Gastroesophageal sphincter (tissue), 3 donors: ENCODE measurements around the gene SLC9A6.
"Not testable (repeated sequence)": the region's sequence is repeated elsewhere in the genome, so short reads cannot be mapped to it uniquely, and the experiment has no call there.

Source experiments
- POLR2A ChIP-seq, 2 donors: fragments of 450-650 bp; IDR thresholded peaks; one replicate each; pipeline ENCODE4 v1.6.1; 2017; ENCODE audit warnings: antibody characterized with exemption in 2 of 2, mild to moderate bottlenecking in 2 of 2, moderate library complexity in 1 of 2
- POLR2AphosphoS5 ChIP-seq: sonication (generic); formaldehyde crosslinking; IDR thresholded peaks from one replicate; pipeline ENCODE4 v1.6.1; 2017; ENCODE audit warnings: antibody characterized with exemption
- TF ChIP-seq, protein P1 (sequence below), 4 experiments: fragments of 200-600 bp in 2 of 4; fragments of 450-650 bp in 2 of 4; sonication (generic) in 1 of 4; IDR thresholded peaks; one replicate each; pipeline ENCODE4 v1.5.1; 2017 to 2019; ENCODE audit warnings: antibody characterized with exemption in 4 of 4, mild to moderate bottlenecking in 2 of 4, moderate library complexity in 2 of 4

DNA sequence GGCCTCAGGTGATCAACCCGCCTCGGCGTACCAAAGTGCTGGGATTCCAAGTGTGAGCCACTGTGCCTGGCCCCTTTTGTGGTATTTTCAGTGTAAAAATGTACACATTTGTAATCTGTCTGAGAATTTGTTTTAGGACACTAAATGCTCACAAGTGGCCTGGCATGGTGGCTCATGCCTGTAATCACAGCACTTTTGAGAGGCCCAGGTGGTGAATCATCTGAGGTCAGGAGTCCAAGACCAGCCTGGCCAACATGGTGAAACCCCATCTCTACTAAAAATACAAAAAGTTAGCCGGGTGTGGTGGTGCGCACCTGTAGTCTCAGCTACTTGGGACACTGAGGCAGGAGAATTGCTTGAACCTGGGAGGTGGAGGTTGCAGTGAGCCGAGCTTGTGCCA, 106.7 kb downstream of the SLC9A6 start:
- TF ChIP-seq POLR2A (IDR thresholded peaks at IDR 0.05); POLR2AphosphoS5: not testable (repeated sequence)
- TF ChIP-seq, protein P1, sequence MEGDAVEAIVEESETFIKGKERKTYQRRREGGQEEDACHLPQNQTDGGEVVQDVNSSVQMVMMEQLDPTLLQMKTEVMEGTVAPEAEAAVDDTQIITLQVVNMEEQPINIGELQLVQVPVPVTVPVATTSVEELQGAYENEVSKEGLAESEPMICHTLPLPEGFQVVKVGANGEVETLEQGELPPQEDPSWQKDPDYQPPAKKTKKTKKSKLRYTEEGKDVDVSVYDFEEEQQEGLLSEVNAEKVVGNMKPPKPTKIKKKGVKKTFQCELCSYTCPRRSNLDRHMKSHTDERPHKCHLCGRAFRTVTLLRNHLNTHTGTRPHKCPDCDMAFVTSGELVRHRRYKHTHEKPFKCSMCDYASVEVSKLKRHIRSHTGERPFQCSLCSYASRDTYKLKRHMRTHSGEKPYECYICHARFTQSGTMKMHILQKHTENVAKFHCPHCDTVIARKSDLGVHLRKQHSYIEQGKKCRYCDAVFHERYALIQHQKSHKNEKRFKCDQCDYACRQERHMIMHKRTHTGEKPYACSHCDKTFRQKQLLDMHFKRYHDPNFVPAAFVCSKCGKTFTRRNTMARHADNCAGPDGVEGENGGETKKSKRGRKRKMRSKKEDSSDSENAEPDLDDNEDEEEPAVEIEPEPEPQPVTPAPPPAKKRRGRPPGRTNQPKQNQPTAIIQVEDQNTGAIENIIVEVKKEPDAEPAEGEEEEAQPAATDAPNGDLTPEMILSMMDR (IDR thresholded peaks at IDR 0.05): not testable (repeated sequence)
